Vagina (tissue), 2 donors: ENCODE data around the gene PROM2.

Experiments
- CTCF ChIP-seq, 3 experiments: fragments of 450-650 bp in 2 of 3; fragments of 200-600 bp in 1 of 3; sonication (generic) in 1 of 3; IDR thresholded peaks; one replicate each; pipeline ENCODE4 v1.5.1; 2017 to 2019; ENCODE audit warnings: antibody characterized with exemption in 3 of 3, mild to moderate bottlenecking in 2 of 3, moderate library complexity in 2 of 3
- POLR2A ChIP-seq, 2 donors: fragments of 450-650 bp; IDR thresholded peaks; one replicate each; pipeline ENCODE4 v1.6.1; 2017; ENCODE audit warnings: antibody characterized with exemption in 2 of 2, mild to moderate bottlenecking in 2 of 2, moderate library complexity in 2 of 2

- TF ChIP-seq CTCF (IDR thresholded peaks at IDR 0.05): no peak
- no peak for TF ChIP-seq POLR2A (IDR thresholded peaks at IDR 0.05)
Observed at GRCh38 chr2:95264624-95265023, 9.6 kb upstream of the PROM2 start.
